ENCODE data around the gene CD7. TPM values are rescaled to one million over a fixed set of nuclear protein-coding genes. Genes with fewer than 3 reads are reported as not detected.

Gene CD7
- total and polyA plus RNA-seq, 2 donors (not counting 1 experiment from before 2014, with no cell fraction given), result 0.67 to 1.3 TPM

- H3K9me3 ChIP-seq (ENCODE audit: control extremely low read depth in 1 of 3, control insufficient read depth in 2 of 3, insufficient read depth in 1 of 3, low read length in 2 of 3), result no peaks in the 10 kb centered on the region
- peak; percentile 64 for DNase-seq
- no peaks in the 10 kb centered on the region for H3K9me3 Mint-ChIP-seq (ENCODE audit: insufficient read depth)
- ATAC-seq (ENCODE audit: low read depth), result peak; percentile 44
- under 1% methylated on average over 43 of the region's 57 CpGs for WGBS (ENCODE audit: insufficient coverage)
- peak overlapping the region; percentile 91 for H2AFZ ChIP-seq (ENCODE audit: insufficient read depth, low read depth, low read length, poor library complexity, severe bottlenecking)
- H3K4me1 ChIP-seq (ENCODE audit: control insufficient read depth in 2 of 2, insufficient read depth in 2 of 2, low read length in 2 of 2), result peaks cover 30 to 56% of the 10 kb centered on the region in 2 donors
- H3K27ac Mint-ChIP-seq, result peak overlapping the region; percentile 99
- peaks cover 57% of the 10 kb centered on the region for H4K20me1 ChIP-seq (ENCODE audit: control insufficient read depth, insufficient read depth, low read length, poor library complexity, severe bottlenecking)
- no peak for TF ChIP-seq CTCF (IDR thresholded peaks at IDR 0.05)
- TF ChIP-seq EZH2 (IDR thresholded peaks at IDR 0.05; ENCODE audit: borderline replicate concordance, insufficient read depth, low read depth, low read length, poor library complexity, severe bottlenecking), result no peak
- CTCF ChIA-PET, result interaction anchor here (0.8 to 1.6 kb wide), 4 partner anchors 28 to 69 kb away, joined by 3 to 7 read pairs (median 4); no protein-coding TSS in a partner anchor
- no peaks in the 10 kb centered on the region for H3K27me3 Mint-ChIP-seq
- H3K9ac ChIP-seq (ENCODE audit: low read length), result peak overlapping the region; percentile 90
- H3K79me2 ChIP-seq (ENCODE audit: control insufficient read depth, insufficient read depth, low read length), result peaks cover 73% of the 10 kb centered on the region
- H3K27me3 ChIP-seq (replicated peaks in 1 of 4; ENCODE audit: control extremely low read depth in 1 of 4, control insufficient read depth in 3 of 4, insufficient read depth in 4 of 4, low read length in 3 of 4), result peaks cover 0 to 5% (median 0%) of the 10 kb centered on the region in 4 experiments
- peak overlapping the region; percentile 93 for H3K4me3 Mint-ChIP-seq
- H3K27ac ChIP-seq (ENCODE audit: low read length in 2 of 2), result peak overlapping the region; percentile 83 to 95
- POLR2A ChIA-PET, result interaction anchor here (0.8 to 2.3 kb wide), 8 partner anchors 8 to 177 kb away, joined by 3 to 28 read pairs (median 8); partner anchors contain the start of genes CCDC57 and SLC16A3
- H3K4me2 ChIP-seq (replicated peaks; ENCODE audit: low read depth, low read length, poor library complexity, severe bottlenecking), result peak overlapping the region; percentile 86
- peak overlapping the region; percentile 70 to 87 (median 80) for H3K4me3 ChIP-seq (ENCODE audit: control extremely low read depth in 1 of 5, extremely low read depth in 1 of 5, insufficient read depth in 1 of 5, low read depth in 2 of 5, low read length in 4 of 5)
- intact Hi-C loops (cut with micrococcal nuclease), result loop anchor here (1.0 to 2.0 kb wide), 4 partner anchors 20 to 49 kb away; partner anchors contain the start of gene SLC16A3
- H3K36me3 ChIP-seq (replicated peaks in 1 of 2; ENCODE audit: control extremely low read depth in 1 of 2, control insufficient read depth in 1 of 2, extremely low read depth in 1 of 2, insufficient read depth in 2 of 2, low read length in 1 of 2), result peaks cover 3 to 43% of the 10 kb centered on the region in 2 experiments
- peaks cover 49% of the 10 kb centered on the region for H3K4me1 Mint-ChIP-seq
Measured at GRCh38 chr17:82272495-82273326, 44.7 kb downstream of the CD7 start.
